IPS-NIHi7 (cell line): ENCODE data around the gene CAMSAP2.

ENCODE experiments used
- DNase-seq: peaks from one replicate; pipeline ENCODE4 v3.0.0; 2012; ENCODE audit warnings: mixed read lengths; ENCODE audit errors: extremely low spot score

The CAMSAP2 gene

DNA sequence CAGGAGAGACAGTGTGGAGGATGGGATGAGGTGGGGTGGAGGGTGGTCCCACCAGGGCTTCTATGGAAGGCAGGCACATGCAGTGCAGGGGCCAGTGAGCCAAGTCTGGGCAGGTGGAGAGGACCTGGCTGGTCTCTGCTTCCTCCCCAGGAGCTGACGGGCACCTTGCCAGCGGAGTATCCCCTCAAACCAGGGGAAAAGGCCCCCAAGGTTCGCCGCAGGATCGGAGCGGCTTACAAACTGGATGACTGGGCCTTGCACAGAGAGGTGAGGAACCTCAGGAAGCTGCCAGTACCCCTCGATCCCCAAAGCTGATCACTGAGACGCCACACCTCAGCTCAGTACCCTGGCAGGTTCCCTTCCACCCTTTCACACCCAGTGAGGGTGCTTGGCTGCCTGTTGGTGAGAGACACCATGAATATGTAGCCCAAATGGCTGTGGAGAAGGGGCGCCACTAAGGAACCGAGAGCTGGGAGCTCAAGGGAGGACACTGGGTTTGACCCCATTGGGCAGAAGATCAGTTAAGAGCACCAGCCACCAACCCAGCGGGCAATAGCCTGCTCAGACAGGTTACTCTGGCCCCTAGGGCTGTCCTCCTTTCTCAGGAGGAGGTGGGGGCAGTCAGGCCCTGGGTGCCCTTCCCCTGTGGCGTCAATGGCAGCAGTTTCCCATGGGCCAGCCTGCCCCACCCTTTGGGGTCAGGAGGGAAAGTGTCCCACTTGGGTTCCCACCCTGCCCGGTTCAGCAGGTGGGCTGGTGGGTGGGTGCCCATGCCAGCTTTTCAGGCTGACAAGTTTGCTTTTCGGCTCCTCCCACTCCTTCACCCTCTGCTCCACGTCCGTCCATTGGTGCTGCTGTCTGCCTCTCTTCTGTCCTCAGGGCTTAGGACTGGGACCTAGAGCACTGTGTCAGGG lies 161.5 kb downstream of the CAMSAP2 start:
- no peak for DNase-seq

GRCh38 chr1:200900877-200901276 lies 162.2 kb downstream of the CAMSAP2 start:
- DNase-seq: no peak

DNA sequence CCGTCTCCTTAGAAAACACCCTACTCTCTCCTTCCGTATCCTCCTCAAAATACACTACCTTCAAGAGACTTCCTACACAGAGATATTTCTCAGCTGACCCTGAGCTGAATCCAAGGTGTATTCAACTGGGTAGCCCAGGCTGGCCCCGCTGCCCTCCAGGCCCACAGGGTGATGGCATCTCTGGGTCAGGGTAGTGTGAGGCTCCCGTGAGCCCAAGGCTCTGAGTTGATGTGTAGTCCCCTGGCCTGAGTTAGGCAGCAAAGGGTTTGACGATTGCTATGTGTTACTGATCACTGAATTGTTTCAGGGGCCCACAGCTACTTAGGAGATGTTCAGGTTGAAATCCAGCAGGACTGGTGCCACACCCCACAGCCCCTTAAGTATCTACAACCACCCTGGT lies 162.7 kb downstream of the CAMSAP2 start:
- no peak for DNase-seq

GRCh38 chr1:200901796-200902444 lies 163.2 kb downstream of the CAMSAP2 start:
- no peak for DNase-seq

DNA sequence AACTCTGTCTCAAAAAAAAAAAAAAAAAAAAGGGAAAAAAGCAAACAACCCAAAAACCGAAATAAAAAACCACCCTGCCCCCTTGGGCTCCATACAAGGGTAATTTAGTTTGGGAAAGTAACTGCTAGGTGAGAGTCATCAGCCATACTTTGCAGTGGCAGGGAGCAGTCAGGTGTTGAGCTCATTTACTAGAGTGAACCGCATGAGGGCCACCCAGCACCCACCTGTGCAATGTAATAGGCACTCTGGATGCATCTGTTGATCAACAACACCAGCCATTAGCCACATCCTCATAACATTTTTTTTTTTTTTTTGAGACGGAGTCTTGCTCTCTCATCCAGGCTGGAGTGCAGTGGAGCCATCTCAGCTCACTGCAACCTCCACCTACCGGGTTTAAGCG lies 165.1 kb downstream of the CAMSAP2 start:
- DNase-seq: no peak

GRCh38 chr1:200904772-200905171 lies 166.1 kb downstream of the CAMSAP2 start:
- no peak for DNase-seq

GRCh38 chr1:200905411-200906052 lies 166.8 kb downstream of the CAMSAP2 start:
- DNase-seq: no peak

- DNase-seq: no peak
These were observed 167.8 kb downstream of the CAMSAP2 start for GRCh38 chr1:200906491-200906890.

- DNase-seq: no peak
These were observed 169.0 kb downstream of the CAMSAP2 start for GRCh38 chr1:200907611-200908097.

GRCh38 chr1:200908191-200908868 lies 169.6 kb downstream of the CAMSAP2 start:
- no peak for DNase-seq

DNA sequence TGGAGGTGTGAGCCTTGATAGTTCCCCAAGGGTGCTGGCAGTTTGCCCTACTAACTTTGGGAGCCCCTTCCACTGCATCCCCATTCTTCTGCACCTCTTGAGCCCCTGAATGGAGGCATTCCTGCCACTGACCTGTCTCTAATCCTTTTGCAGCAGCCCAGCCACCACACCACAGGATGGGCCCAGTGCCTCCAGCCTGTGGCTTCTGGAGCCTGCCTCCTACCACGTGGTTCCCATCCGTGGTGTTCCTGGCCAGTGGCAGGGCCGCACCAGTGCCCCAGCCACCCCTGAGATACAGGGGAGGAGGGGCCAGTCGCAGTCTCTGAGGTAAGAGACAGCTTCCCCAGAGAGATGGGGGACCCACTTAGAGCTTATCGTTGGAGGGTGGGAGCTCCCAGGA lies 170.4 kb downstream of the CAMSAP2 start:
- DNase-seq: no peak

GRCh38 chr1:200909757-200910239 lies 171.1 kb downstream of the CAMSAP2 start:
- no peak for DNase-seq
